Thyroid gland (tissue), 4 donors: ENCODE data around the gene NAIF1. TPM values are rescaled to one million over a fixed set of nuclear protein-coding genes. Genes with fewer than 3 reads are reported as not detected.

ENCODE experiments used
- DNase-seq, 2 donors: peaks; one replicate each; pipeline ENCODE4 v3.0.0-alpha.2; 2019
- H3K27ac ChIP-seq, 3 donors: fragments of 200-600 bp; sonication (generic); 1 replicate in 2 of 3; 2 replicates in 1 of 3; pipeline ENCODE4 v1.5.1; 2016 to 2019; ENCODE audit warnings: mild to moderate bottlenecking in 1 of 3, moderate library complexity in 1 of 3
- H3K27me3 ChIP-seq: fragments of 200-600 bp; sonication (generic); one replicate; pipeline ENCODE4 v1.5.1; 2019
- H3K36me3 ChIP-seq, 2 donors: fragments of 200-600 bp; sonication (generic); one replicate each; pipeline ENCODE4 v1.5.1; 2016 to 2019
- H3K4me1 ChIP-seq, 2 donors: fragments of 200-600 bp; sonication (generic); one replicate each; pipeline ENCODE4 v1.5.1; 2017 to 2019
- H3K4me3 ChIP-seq, 3 donors: fragments of 200-600 bp; sonication (generic); replicated peaks in 1 of 3; 1 replicate in 2 of 3; 2 replicates in 1 of 3; pipeline ENCODE4 v1.5.1; 2016; ENCODE audit warnings: mild to moderate bottlenecking in 1 of 3
- H3K9me3 ChIP-seq: fragments of 200-600 bp; sonication (generic); one replicate; pipeline ENCODE4 v1.5.1; 2017
- POLR2A ChIP-seq, 2 donors: fragments of 450-650 bp; IDR thresholded peaks; one replicate each; pipeline ENCODE4 v1.6.1; 2017; ENCODE audit warnings: antibody characterized with exemption in 2 of 2, mild to moderate bottlenecking in 2 of 2, moderate library complexity in 1 of 2
- WGBS, 2 donors: methylation state at CpG; one replicate each; pipeline ENCODE4 v1.1.5; 2017; 5-methylcytosine and 5-hydroxymethylcytosine counted together
- intact Hi-C: fragments of 100-400 bp; cut with DNase I; formaldehyde crosslinking; loops from one replicate; pipeline ENCODE4 v1.15.1; 2023
- total RNA-seq, 4 donors: library from RNA; depleted of rRNA; stranded (reverse); fragments of >200 nt; gene quantifications; one replicate each; pipeline ENCODE4 v1.2.3, GENCODE V29; 2016
- TF ChIP-seq, protein P1 (sequence below), 6 experiments: fragments of 200-600 bp in 3 of 6; fragments of 450-650 bp in 3 of 6; sonication (generic) in 3 of 6; IDR thresholded peaks; one replicate each; pipeline ENCODE4 v1.5.1; 2016 to 2019; ENCODE audit warnings: antibody characterized with exemption in 6 of 6, mild to moderate bottlenecking in 2 of 6, inconsistent platforms in 1 of 6, moderate library complexity in 1 of 6

NAIF1 gene
- total RNA-seq, 4 donors from 2014 or later = 5.3 to 17.2 (median 9.4) TPM

DNA sequence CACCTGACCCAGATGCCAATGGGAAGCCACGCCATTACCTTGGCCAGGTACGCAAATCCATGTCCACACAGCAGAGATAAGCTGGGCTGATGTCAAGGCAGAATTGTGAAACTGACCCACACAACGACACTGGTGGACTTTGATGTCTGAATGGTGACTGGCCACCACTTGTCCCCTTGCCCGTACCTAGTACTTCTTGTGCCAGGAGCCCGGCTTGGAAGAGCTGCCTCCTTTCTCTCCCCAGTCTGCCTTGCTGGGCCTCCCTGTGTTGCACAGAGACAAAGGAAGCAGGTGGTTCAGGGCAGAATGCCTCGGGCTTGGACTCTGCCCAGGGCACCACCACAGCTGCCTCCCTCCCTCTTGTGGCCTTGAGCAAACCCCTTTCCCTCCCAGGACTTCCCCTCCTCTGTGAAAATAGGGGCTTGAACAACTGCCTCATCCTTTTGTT, 37.1 kb upstream of the NAIF1 start:
- peaks cover 47 to 53% of the 10 kb centered on the region in 2 donors for H3K36me3 ChIP-seq
- peak; percentile 43 to 66 for DNase-seq
- H3K4me3 ChIP-seq = no peak overlapping the region
- peaks cover 57 to 59% of the 10 kb centered on the region in 2 donors for H3K4me1 ChIP-seq
- intact Hi-C loops = no loop called here
- TF ChIP-seq POLR2A (IDR thresholded peaks at IDR 0.05) = no peak
- TF ChIP-seq, protein P1, sequence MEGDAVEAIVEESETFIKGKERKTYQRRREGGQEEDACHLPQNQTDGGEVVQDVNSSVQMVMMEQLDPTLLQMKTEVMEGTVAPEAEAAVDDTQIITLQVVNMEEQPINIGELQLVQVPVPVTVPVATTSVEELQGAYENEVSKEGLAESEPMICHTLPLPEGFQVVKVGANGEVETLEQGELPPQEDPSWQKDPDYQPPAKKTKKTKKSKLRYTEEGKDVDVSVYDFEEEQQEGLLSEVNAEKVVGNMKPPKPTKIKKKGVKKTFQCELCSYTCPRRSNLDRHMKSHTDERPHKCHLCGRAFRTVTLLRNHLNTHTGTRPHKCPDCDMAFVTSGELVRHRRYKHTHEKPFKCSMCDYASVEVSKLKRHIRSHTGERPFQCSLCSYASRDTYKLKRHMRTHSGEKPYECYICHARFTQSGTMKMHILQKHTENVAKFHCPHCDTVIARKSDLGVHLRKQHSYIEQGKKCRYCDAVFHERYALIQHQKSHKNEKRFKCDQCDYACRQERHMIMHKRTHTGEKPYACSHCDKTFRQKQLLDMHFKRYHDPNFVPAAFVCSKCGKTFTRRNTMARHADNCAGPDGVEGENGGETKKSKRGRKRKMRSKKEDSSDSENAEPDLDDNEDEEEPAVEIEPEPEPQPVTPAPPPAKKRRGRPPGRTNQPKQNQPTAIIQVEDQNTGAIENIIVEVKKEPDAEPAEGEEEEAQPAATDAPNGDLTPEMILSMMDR (IDR thresholded peaks at IDR 0.05) = peak in 1 of 6 experiments; percentile 9
- H3K9me3 ChIP-seq = no peaks in the 10 kb centered on the region
- peak overlapping the region; percentile 72 to 100 (median 99) for H3K27ac ChIP-seq
- 66 to 73% methylated on average over 6 of the region's 6 CpGs for WGBS, 2 donors
- no peaks in the 10 kb centered on the region for H3K27me3 ChIP-seq

DNA sequence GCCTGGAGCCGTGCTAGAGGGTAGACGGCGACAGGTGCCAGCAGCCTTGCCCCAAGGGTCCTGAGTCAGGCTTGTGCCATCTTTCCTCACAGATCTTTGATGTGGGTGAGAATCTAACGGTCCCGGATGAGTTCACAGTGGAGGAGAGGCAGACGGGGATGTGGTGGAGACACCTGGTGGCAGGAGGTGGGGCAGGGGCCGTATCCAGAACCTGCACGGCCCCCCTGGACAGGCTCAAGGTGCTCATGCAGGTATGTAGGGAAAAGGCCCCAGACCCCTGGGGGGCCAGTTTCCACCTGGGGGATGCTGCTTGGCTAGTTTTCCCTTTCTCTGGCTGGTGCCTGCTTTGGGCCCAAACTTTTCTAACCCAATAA, 36.5 kb upstream of the NAIF1 start:
- Histone ChIP-seq H3K4me1 (peaks cover 62 to 63% of the 10 kb centered on the region in 2 donors), H3K36me3 (peaks cover 42 to 51% of the 10 kb centered on the region in 2 donors), H3K4me3 (no peak overlapping the region), H3K27me3 (no peaks in the 10 kb centered on the region), H3K9me3 (no peaks in the 10 kb centered on the region), H3K27ac (peak overlapping the region; percentile 72 to 100 (median 99))
- TF ChIP-seq, protein P1 (IDR thresholded peaks at IDR 0.05) = peak in 4 of 6 experiments; percentile 8 to 37 (median 36)
- TF ChIP-seq POLR2A (IDR thresholded peaks at IDR 0.05) = no peak
- intact Hi-C loops = no loop called here
- peak; percentile 38 to 42 for DNase-seq
- WGBS, 2 donors = 54 to 68% methylated on average over 8 of the region's 8 CpGs

DNA sequence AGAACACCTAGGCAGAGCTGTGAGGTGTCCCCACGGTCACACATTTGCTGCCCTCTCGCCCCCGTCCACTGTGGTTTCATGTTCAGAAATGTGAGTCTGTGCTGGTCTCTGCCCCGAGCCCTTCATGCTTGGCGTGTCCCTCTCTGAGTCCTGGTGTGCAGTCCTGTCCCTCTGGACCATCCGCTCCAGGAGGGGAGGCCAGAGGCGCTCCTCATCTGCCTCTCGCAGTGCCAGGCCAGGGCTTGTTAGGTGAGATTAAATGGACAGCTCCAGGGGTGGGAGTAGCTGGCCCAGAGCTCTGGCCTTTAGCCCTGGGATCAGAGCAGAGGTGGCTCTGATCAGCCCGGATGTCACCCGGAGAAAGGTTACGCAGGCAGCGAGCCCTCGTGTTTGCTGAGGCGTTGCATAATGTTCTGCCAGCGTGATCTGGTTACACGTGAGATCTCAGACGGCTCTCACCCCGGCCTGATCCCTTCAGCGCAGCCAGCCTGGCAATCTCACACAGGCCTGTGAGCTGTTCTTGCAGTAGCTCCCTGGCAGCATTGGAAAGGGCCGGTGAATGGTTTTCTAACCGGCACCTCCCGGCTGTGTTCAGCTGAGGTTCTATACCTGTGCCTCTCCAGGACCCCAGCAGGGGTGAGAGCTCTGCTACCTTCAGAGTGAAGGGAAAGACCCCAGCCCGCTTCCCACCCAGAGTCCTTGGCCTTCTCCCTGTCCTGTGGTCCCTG, 35.9 kb upstream of the NAIF1 start:
- no peak overlapping the region for H3K4me3 ChIP-seq
- TF ChIP-seq, protein P1 (IDR thresholded peaks at IDR 0.05) = no peak
- peak in 1 of 2 donors; percentile 47 for TF ChIP-seq POLR2A (IDR thresholded peaks at IDR 0.05)
- H3K36me3 ChIP-seq = peaks cover 37 to 45% of the 10 kb centered on the region in 2 donors
- peaks cover 62 to 63% of the 10 kb centered on the region in 2 donors for H3K4me1 ChIP-seq
- no peaks in the 10 kb centered on the region for H3K27me3 ChIP-seq
- peak overlapping the region; percentile 74 to 100 (median 99) for H3K27ac ChIP-seq
- no peaks in the 10 kb centered on the region for H3K9me3 ChIP-seq
- WGBS, 2 donors = 67% methylated on average over 21 of the region's 23 CpGs
- peak; percentile 83 for DNase-seq
- intact Hi-C loops = no loop called here

DNA sequence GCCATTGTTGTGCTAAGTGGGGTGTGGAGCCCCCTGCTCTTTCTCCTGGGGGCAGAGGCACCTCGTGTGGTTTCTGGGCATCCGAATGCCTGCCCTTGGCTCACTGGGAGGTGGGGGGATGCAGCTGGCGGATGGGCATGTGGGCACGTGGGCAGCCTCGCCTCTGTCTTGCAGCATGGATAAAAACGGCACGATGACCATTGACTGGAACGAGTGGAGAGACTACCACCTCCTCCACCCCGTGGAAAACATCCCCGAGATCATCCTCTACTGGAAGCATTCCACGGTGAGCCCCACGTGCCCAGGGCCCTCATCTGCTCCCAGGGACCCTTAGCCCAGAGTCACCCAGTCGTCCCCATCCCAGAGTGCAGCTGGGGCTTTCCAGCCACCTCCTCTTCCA, 35.1 kb upstream of the NAIF1 start:
- no peak overlapping the region for H3K4me3 ChIP-seq
- peaks cover 70 to 72% of the 10 kb centered on the region in 2 donors for H3K4me1 ChIP-seq
- H3K27me3 ChIP-seq = no peaks in the 10 kb centered on the region
- TF ChIP-seq POLR2A (IDR thresholded peaks at IDR 0.05) = no peak
- TF ChIP-seq, protein P1 (IDR thresholded peaks at IDR 0.05) = no peak
- H3K36me3 ChIP-seq = peaks cover 29 to 37% of the 10 kb centered on the region in 2 donors
- H3K27ac ChIP-seq = peak overlapping the region; percentile 93 to 100 (median 99)
- DNase-seq = no peak
- H3K9me3 ChIP-seq = no peaks in the 10 kb centered on the region
- 81 to 83% methylated on average over 4 to 12 of the region's 13 CpGs for WGBS, 2 donors
- intact Hi-C loops = no loop called here

DNA sequence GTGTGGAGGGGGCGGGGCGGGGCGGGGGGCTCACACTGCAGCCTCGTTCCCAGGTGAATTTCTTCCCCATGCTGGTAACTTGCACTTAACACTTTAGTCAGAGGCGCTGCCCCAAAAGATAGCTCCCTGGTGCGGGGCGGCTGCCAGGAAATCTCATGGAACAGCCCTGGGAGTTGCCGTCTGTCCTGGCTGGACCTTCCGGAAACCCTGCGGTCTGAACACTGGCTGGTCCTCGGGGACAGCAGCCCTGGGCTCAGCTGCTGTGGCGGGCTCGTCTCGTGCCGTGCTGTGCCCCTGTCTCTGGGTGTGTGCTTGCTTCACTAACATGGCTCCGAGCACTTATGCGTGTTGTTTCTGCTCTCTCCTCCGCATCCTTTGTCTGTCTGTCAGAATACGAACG, 34.6 kb upstream of the NAIF1 start:
- Histone ChIP-seq H3K27me3 (no peaks in the 10 kb centered on the region), H3K4me1 (peaks cover 70 to 74% of the 10 kb centered on the region in 2 donors), H3K9me3 (no peaks in the 10 kb centered on the region), H3K4me3 (no peak overlapping the region), H3K27ac (peak overlapping the region; percentile 93 to 100 (median 99)), H3K36me3 (peaks cover 24 to 32% of the 10 kb centered on the region in 2 donors)
- TF ChIP-seq, protein P1 (IDR thresholded peaks at IDR 0.05) = no peak
- TF ChIP-seq POLR2A (IDR thresholded peaks at IDR 0.05) = no peak
- DNase-seq = peak; percentile 36 to 51
- WGBS, 2 donors = 63 to 88% methylated on average over 9 to 16 of the region's 20 CpGs
- intact Hi-C loops = no loop called here
